Measurements from ENCODE around the gene PARD3.

PARD3 gene

DNA sequence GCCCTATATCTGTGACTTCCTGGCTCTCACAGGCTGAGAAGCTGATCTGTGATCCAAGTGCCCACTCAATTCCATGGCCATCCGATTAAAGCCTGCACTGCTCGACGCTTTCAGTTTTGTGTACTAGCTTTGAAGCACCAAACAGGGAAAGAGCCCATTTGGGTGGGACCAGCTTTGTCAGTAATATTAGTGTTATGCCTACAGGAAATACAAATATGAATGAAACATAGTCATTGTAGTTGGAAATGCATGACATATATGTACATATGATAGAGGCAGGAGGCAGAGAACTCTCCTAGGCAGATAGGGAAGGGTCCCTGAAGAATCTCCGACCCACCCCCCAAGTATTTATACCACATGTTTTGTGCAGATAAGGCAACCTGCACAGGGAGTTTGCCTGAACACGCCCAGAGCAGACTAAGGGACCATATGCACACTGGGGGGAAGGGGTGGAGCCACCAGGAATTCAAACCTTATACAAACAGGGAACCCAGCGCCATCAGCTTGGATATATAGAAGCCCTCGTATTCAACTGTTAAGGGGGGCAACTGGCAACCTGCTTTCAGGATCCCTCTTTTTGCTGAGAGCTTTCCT lies 653.2 kb downstream of the PARD3 start:
- TF ChIP-seq, protein P1, sequence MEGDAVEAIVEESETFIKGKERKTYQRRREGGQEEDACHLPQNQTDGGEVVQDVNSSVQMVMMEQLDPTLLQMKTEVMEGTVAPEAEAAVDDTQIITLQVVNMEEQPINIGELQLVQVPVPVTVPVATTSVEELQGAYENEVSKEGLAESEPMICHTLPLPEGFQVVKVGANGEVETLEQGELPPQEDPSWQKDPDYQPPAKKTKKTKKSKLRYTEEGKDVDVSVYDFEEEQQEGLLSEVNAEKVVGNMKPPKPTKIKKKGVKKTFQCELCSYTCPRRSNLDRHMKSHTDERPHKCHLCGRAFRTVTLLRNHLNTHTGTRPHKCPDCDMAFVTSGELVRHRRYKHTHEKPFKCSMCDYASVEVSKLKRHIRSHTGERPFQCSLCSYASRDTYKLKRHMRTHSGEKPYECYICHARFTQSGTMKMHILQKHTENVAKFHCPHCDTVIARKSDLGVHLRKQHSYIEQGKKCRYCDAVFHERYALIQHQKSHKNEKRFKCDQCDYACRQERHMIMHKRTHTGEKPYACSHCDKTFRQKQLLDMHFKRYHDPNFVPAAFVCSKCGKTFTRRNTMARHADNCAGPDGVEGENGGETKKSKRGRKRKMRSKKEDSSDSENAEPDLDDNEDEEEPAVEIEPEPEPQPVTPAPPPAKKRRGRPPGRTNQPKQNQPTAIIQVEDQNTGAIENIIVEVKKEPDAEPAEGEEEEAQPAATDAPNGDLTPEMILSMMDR (IDR thresholded peaks at IDR 0.05; ENCODE audit: low read depth, low read length): no peak
- no peak overlapping the region for H3K27ac ChIP-seq

DNA sequence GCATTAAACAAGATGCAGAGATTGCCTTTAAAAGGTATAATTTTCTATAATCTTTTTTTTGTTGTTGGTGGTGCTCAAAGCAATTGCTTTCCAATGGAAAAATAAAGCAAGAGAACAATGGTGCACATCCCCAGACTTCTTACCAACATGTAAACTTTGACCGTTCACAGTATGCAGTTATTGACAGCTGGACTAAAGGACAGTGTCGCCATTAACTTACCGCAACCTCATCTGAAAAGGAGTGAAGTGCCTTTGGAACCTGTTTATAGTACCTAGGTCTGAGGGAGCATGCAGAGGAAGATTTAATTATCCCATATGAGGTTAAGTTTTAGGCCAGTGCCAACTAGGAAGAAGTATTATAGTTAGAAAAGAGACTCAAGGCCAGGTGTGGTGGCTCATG lies 654.5 kb downstream of the PARD3 start:
- no peak overlapping the region for H3K27ac ChIP-seq
- no peaks in the 10 kb centered on the region for H3K27me3 ChIP-seq (ENCODE audit: insufficient read depth, low read depth, severe bottlenecking)
- no peak overlapping the region for H3K4me3 ChIP-seq (ENCODE audit: low read depth, low read length)
- no peaks in the 10 kb centered on the region for H3K9me3 ChIP-seq (ENCODE audit: severe bottlenecking)
- TF ChIP-seq, protein P1 (IDR thresholded peaks at IDR 0.05; ENCODE audit: low read depth, low read length): no peak
- no peak for DNase-seq
- H3K36me3 ChIP-seq: no peaks in the 10 kb centered on the region

More for the DNA sequence above, 653.2 kb downstream of the PARD3 start:
- Histone ChIP-seq H3K27me3 (ENCODE audit: insufficient read depth, low read depth, severe bottlenecking) (no peaks in the 10 kb centered on the region), H3K4me3 (ENCODE audit: low read depth, low read length) (no peak overlapping the region), H3K9me3 (ENCODE audit: severe bottlenecking) (no peaks in the 10 kb centered on the region), H3K36me3 (no peaks in the 10 kb centered on the region)
- no peak for DNase-seq

GRCh38 chr10:34157501-34157900 lies 657.6 kb downstream of the PARD3 start:
- no peak overlapping the region for H3K27ac ChIP-seq
- no peaks in the 10 kb centered on the region for H3K27me3 ChIP-seq (ENCODE audit: insufficient read depth, low read depth, severe bottlenecking)
- no peak overlapping the region for H3K4me3 ChIP-seq (ENCODE audit: low read depth, low read length)
- TF ChIP-seq, protein P1 (IDR thresholded peaks at IDR 0.05; ENCODE audit: low read depth, low read length): no peak
- no peak for DNase-seq
- no peaks in the 10 kb centered on the region for H3K36me3 ChIP-seq
- no peaks in the 10 kb centered on the region for H3K9me3 ChIP-seq (ENCODE audit: severe bottlenecking)

GRCh38 chr10:34156781-34157425 lies 658.2 kb downstream of the PARD3 start:
- TF ChIP-seq, protein P1 (IDR thresholded peaks at IDR 0.05; ENCODE audit: low read depth, low read length): no peak
- DNase-seq: no peak
- no peak overlapping the region for H3K27ac ChIP-seq

GRCh38 chr10:34155812-34156211 lies 659.3 kb downstream of the PARD3 start:
- Histone ChIP-seq H3K27ac (no peak overlapping the region), H3K9me3 (ENCODE audit: severe bottlenecking) (no peaks in the 10 kb centered on the region), H3K27me3 (ENCODE audit: insufficient read depth, low read depth, severe bottlenecking) (no peaks in the 10 kb centered on the region), H3K36me3 (no peaks in the 10 kb centered on the region), H3K4me3 (ENCODE audit: low read depth, low read length) (no peak overlapping the region)
- TF ChIP-seq, protein P1 (IDR thresholded peaks at IDR 0.05; ENCODE audit: low read depth, low read length): no peak
- DNase-seq: no peak

More at GRCh38 chr10:34156781-34157425, 658.2 kb downstream of the PARD3 start:
- no peaks in the 10 kb centered on the region for H3K9me3 ChIP-seq (ENCODE audit: severe bottlenecking)
- H3K36me3 ChIP-seq: no peaks in the 10 kb centered on the region
- no peak overlapping the region for H3K4me3 ChIP-seq (ENCODE audit: low read depth, low read length)
- no peaks in the 10 kb centered on the region for H3K27me3 ChIP-seq (ENCODE audit: insufficient read depth, low read depth, severe bottlenecking)

All from WERI-Rb-1 (cell line).